ENCODE measurements around the gene NUP62. TPM values are rescaled to one million over a fixed set of nuclear protein-coding genes. Genes with fewer than 3 reads are reported as not detected.

NUP62 gene
- total and polyA plus RNA-seq, 7 donors = 21.1 to 46.8 (median 40.0) TPM

DNA sequence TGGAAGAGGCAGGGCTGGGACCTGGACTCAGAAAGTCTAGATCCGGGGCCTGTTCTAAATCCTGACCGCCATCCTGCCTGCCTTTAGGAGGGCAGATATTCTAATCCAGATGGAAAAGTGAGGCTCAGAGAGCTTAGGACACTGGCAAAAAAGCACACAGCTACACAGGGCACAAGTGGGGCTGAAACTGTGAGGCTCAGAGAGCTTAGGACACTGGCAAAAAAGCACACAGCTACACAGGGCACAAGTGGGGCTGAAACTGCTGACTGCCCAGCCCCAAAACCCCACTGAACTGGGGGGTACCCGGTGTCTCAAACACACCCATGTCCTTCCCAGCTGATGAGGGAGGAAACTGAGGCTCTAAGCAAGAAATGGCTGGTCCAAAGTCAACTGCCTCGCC is 54.1 kb downstream of the NUP62 start:
- H3K9me3 ChIP-seq = no peaks in the 10 kb centered on the region
- no peaks in the 10 kb centered on the region for H3K27me3 ChIP-seq (ENCODE audit: insufficient read depth in 3 of 3, low read length in 2 of 3)
- WGBS, 3 donors = 82 to 89% (median 84%) methylated on average over 4 of the region's 4 CpGs
- ATAC-seq = no peak
- H3K4me3 ChIP-seq = peak overlapping the region; percentile 69
- peak overlapping the region; percentile 92 for H3K27ac ChIP-seq
- no peak for DNase-seq
- H3K4me1 ChIP-seq = peaks cover 43% of the 10 kb centered on the region
- TF ChIP-seq, protein P1, sequence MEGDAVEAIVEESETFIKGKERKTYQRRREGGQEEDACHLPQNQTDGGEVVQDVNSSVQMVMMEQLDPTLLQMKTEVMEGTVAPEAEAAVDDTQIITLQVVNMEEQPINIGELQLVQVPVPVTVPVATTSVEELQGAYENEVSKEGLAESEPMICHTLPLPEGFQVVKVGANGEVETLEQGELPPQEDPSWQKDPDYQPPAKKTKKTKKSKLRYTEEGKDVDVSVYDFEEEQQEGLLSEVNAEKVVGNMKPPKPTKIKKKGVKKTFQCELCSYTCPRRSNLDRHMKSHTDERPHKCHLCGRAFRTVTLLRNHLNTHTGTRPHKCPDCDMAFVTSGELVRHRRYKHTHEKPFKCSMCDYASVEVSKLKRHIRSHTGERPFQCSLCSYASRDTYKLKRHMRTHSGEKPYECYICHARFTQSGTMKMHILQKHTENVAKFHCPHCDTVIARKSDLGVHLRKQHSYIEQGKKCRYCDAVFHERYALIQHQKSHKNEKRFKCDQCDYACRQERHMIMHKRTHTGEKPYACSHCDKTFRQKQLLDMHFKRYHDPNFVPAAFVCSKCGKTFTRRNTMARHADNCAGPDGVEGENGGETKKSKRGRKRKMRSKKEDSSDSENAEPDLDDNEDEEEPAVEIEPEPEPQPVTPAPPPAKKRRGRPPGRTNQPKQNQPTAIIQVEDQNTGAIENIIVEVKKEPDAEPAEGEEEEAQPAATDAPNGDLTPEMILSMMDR (IDR thresholded peaks at IDR 0.05) = no peak
- intact Hi-C loops (cut with DNase I) = loop anchor here (2.0 to 5.0 kb wide), 2 partner anchors 56 to 378 kb away; partner anchors contain the start of genes MED25 (in 1 of the 2) and RPS11 (in 1 of the 2)
- H3K36me3 ChIP-seq (ENCODE audit: insufficient read depth in 1 of 2, low read depth in 1 of 2) = peaks cover 0 to 46% of the 10 kb centered on the region in 2 donors

DNA sequence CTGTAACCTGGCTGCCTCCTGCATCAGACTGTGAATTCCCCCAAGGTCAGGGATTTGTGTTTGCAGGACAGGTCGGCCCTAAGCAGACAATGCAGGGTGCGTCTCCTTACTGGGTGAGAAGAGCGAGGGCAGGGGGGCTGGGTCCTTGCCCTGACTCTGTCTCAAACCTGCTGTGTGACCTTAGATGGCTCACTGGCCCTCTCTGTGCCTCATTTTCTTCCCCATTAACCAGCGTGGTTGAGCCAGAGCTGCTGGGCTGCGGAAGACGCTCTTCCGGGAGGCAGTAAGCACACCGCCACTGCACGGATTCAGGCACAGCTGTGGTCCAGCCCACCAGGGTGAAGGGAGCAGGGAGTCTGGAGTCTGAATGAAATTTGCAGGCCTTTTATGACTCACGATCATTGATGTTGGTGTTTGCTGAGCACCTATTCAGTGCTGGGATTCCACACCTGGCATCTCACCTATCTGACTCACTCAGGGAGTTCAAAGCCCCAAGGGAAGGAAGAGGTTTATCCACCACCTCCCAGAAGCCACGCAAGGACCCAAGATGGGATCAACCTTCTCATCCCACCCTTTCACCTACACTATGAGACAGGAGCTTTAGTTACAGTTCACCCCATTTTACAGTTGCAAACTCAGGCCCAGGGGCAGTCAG is 54.7 kb downstream of the NUP62 start:
- Histone ChIP-seq H3K4me3 (peak overlapping the region; percentile 69), H3K9me3 (no peaks in the 10 kb centered on the region), H3K27ac (peak overlapping the region; percentile 92), H3K4me1 (peaks cover 46% of the 10 kb centered on the region), H3K36me3 (ENCODE audit: insufficient read depth in 1 of 2, low read depth in 1 of 2) (peaks cover 0 to 41% of the 10 kb centered on the region in 2 donors), H3K27me3 (ENCODE audit: insufficient read depth in 3 of 3, low read length in 2 of 3) (no peaks in the 10 kb centered on the region)
- intact Hi-C loops (cut with DNase I) = loop anchor here (2.0 to 5.0 kb wide), 2 partner anchors 56 to 377 kb away; partner anchors contain the start of genes MED25 (in 1 of the 2) and RPS11 (in 1 of the 2)
- 83 to 90% (median 89%) methylated on average over 11 of the region's 11 CpGs for WGBS, 3 donors
- no peak for ATAC-seq
- TF ChIP-seq, protein P1 (IDR thresholded peaks at IDR 0.05) = no peak
- peak in 1 of 2 donors; percentile 8 for DNase-seq

DNA sequence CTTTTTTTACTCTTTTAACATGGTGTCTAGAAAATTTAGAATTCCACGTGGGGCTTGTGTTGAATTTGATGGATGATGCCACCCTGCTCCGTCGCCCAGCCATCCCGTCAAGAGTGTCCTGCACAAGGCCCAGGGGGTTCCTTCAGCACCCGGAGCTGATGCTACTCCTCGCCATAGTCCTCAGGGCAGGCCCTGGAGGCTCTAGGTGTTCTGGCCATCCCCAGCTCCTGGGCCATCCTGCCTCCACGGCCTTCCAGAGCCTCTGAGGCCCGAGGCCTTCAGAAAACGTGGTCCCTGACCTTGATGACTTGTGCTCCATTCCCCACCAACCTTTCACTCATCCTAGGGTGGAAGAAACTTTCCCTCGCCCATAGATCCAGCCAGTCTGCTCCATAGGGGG is 55.5 kb downstream of the NUP62 start:
- peaks cover 41% of the 10 kb centered on the region for H3K4me1 ChIP-seq
- ATAC-seq (no peak), DNase-seq (peak in 1 of 2 donors; percentile 12)
- intact Hi-C loops (cut with DNase I) = loop anchor here in 1 of 2 donors (2.0 kb wide), 1 partner anchor 55 kb away; the partner anchor contains the start of gene MED25
- H3K36me3 ChIP-seq (ENCODE audit: insufficient read depth in 1 of 2, low read depth in 1 of 2) = peaks cover 0 to 33% of the 10 kb centered on the region in 2 donors
- H3K9me3 ChIP-seq = no peaks in the 10 kb centered on the region
- WGBS, 3 donors = 79 to 90% (median 85%) methylated on average over 10 of the region's 10 CpGs
- peak overlapping the region; percentile 92 for H3K27ac ChIP-seq
- TF ChIP-seq, protein P1 (IDR thresholded peaks at IDR 0.05) = no peak
- no peaks in the 10 kb centered on the region for H3K27me3 ChIP-seq (ENCODE audit: insufficient read depth in 3 of 3, low read length in 2 of 3)
- no peak overlapping the region for H3K4me3 ChIP-seq

DNA sequence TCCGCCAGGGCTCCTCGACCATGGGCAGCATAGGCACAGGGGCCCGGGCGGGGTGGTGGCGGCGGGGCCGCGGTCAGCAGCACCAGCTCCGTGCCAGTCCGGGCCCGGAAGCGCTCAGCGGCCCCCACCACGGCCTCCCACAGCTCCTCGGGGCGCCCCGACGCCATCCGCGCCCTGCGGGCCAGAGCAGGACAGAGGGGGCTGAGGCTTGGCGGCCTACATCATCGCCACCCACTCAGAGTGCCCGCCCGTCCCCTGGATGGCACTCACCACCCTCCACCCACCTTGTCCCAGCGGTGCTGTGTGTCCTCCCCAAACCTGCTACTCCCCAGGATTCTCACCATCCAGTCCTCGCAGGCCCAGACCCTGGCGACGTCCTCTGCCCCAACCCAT is 56.2 kb downstream of the NUP62 start:
- 90 to 91% (median 91%) methylated on average over 27 to 29 of the region's 29 CpGs for WGBS, 3 donors
- intact Hi-C loops (cut with DNase I) = no loop called here
- Histone ChIP-seq H3K27ac (no peak overlapping the region), H3K27me3 (ENCODE audit: insufficient read depth in 3 of 3, low read length in 2 of 3) (no peaks in the 10 kb centered on the region), H3K4me1 (peaks cover 40% of the 10 kb centered on the region), H3K4me3 (no peak overlapping the region), H3K36me3 (ENCODE audit: insufficient read depth in 1 of 2, low read depth in 1 of 2) (peaks cover 0 to 28% of the 10 kb centered on the region in 2 donors), H3K9me3 (no peaks in the 10 kb centered on the region)
- DNase-seq = peak in 1 of 2 donors; percentile 15
- TF ChIP-seq, protein P1 (IDR thresholded peaks at IDR 0.05) = no peak
- ATAC-seq = no peak
